GM21515 (cell line): ENCODE data around the gene UBE3A.
"Not testable (repeated sequence)": the region's sequence is repeated elsewhere in the genome, so short reads cannot be mapped to it uniquely, and the experiment has no call there.

Experiments
- ATAC-seq: cut with Tn5 transposase; IDR thresholded peaks from one replicate; pipeline ENCODE4 v1.9.1; 2021; ENCODE audit not compliant: unreplicated experiment

The UBE3A gene

GRCh38 chr15:25438601-25439368 lies at the start of gene UBE3A:
UBE3A (minus strand) TSS chr15:25439024; CDS start chr15:25409107, 29,917 bp downstream.
- ATAC-seq = peak; percentile 83

GRCh38 chr15:25487226-25487884 lies 48.5 kb upstream of the UBE3A start:
- no peak for ATAC-seq

- ATAC-seq = no peak
These were observed 47.2 kb upstream of the UBE3A start for GRCh38 chr15:25486051-25486450.

GRCh38 chr15:25481208-25481859 lies 42.5 kb upstream of the UBE3A start:
- no peak for ATAC-seq

- no peak for ATAC-seq
These were observed 39.5 kb upstream of the UBE3A start for GRCh38 chr15:25478313-25478712.

- ATAC-seq = no peak
These were observed 39.0 kb upstream of the UBE3A start for GRCh38 chr15:25477816-25478215.

GRCh38 chr15:25474251-25474650 lies 35.4 kb upstream of the UBE3A start:
- ATAC-seq = no peak

GRCh38 chr15:25470230-25470629 lies 31.4 kb upstream of the UBE3A start:
- ATAC-seq = no peak

GRCh38 chr15:25469377-25469776 lies 30.6 kb upstream of the UBE3A start:
- ATAC-seq = no peak

GRCh38 chr15:25468611-25469010 lies 29.8 kb upstream of the UBE3A start:
- no peak for ATAC-seq

GRCh38 chr15:25465835-25466234 lies 27.0 kb upstream of the UBE3A start:
- no peak for ATAC-seq

- ATAC-seq = no peak
These were observed 26.0 kb upstream of the UBE3A start for GRCh38 chr15:25464784-25465183.

- no peak for ATAC-seq
These were observed 25.6 kb upstream of the UBE3A start for GRCh38 chr15:25464383-25464782.

GRCh38 chr15:25456196-25456595 lies 17.4 kb upstream of the UBE3A start:
- no peak for ATAC-seq

GRCh38 chr15:25455226-25455625 lies 16.4 kb upstream of the UBE3A start:
- no peak for ATAC-seq

GRCh38 chr15:25454771-25455170 lies 15.9 kb upstream of the UBE3A start:
- ATAC-seq = no peak

GRCh38 chr15:25453246-25453645 lies 14.4 kb upstream of the UBE3A start:
- not testable (repeated sequence) for ATAC-seq

- no peak for ATAC-seq
These were observed 12.7 kb upstream of the UBE3A start for GRCh38 chr15:25451501-25451900.

GRCh38 chr15:25450163-25450562 lies 11.3 kb upstream of the UBE3A start:
- ATAC-seq = no peak

GRCh38 chr15:25446076-25446475 lies 7.3 kb upstream of the UBE3A start:
- no peak for ATAC-seq

- ATAC-seq = no peak
These were observed 6.6 kb upstream of the UBE3A start for GRCh38 chr15:25445412-25445811.

GRCh38 chr15:25441111-25441510 lies 2.3 kb upstream of the UBE3A start:
- no peak for ATAC-seq
